HepG2 (cell line): ENCODE data around the gene CBX2. TPM values are rescaled to one million over a fixed set of nuclear protein-coding genes. Genes with fewer than 3 reads are reported as not detected.
A peak's percentile ranks its signal among the peaks of the same experiment; 100 is the strongest.

Experiments
- HIVEP1 ChIP-seq: sonication (generic); formaldehyde crosslinking; IDR thresholded peaks from 2 replicates; pipeline ENCODE4 v1.4.0; 2020; ENCODE audit warnings: mild to moderate bottlenecking, missing genetic modification reagents
- IRF2 ChIP-seq: IDR thresholded peaks from 2 replicates; pipeline ENCODE4 v1.6.1; 2018; ENCODE audit warnings: missing genetic modification reagents, missing compliant biosample characterization
- MBD4 ChIP-seq: IDR thresholded peaks from 2 replicates; pipeline ENCODE4 v1.6.1; 2012; ENCODE audit warnings: low read length, inconsistent platforms, borderline replicate concordance
- PHF20 ChIP-seq: sonication (generic); formaldehyde crosslinking; IDR thresholded peaks from 2 replicates; pipeline ENCODE4 v1.5.0; 2020; ENCODE audit warnings: mild to moderate bottlenecking, missing genetic modification reagents
- POLR2AphosphoS2 ChIP-seq: IDR thresholded peaks from 2 replicates; pipeline ENCODE4 v1.6.1; 2011; ENCODE audit warnings: low read depth, low read length, improper control_type of control experiment
- TBP ChIP-seq: sonication (generic); formaldehyde crosslinking; IDR thresholded peaks from 2 replicates; pipeline ENCODE4 v1.5.0; 2020; ENCODE audit warnings: missing genetic modification reagents
- TP53 ChIP-seq: sonication (generic); formaldehyde crosslinking; conservative IDR thresholded peaks from 2 replicates; pipeline ENCODE4 v1.4.0; 2020; ENCODE audit warnings: missing genetic modification reagents
- YEATS4 ChIP-seq: sonication (generic); formaldehyde crosslinking; IDR thresholded peaks from 2 replicates; pipeline ENCODE4 v1.4.0; 2020; ENCODE audit warnings: missing genetic modification reagents, borderline replicate concordance
- ZBTB4 ChIP-seq: sonication (generic); formaldehyde crosslinking; IDR thresholded peaks from 2 replicates; pipeline ENCODE4 v1.4.0; 2020; ENCODE audit warnings: missing genetic modification reagents, mild to moderate bottlenecking, borderline replicate concordance
- ZNF224 ChIP-seq: sonication (generic); formaldehyde crosslinking; IDR thresholded peaks from 2 replicates; pipeline ENCODE4 v1.5.0; 2020; ENCODE audit warnings: mild to moderate bottlenecking, missing genetic modification reagents
- ZNF317 ChIP-seq: sonication (generic); formaldehyde crosslinking; IDR thresholded peaks from 2 replicates; pipeline ENCODE4 v1.5.0; 2020; ENCODE audit warnings: mild to moderate bottlenecking, missing genetic modification reagents
- ZNF383 ChIP-seq: sonication (generic); formaldehyde crosslinking; IDR thresholded peaks from 2 replicates; pipeline ENCODE4 v1.4.0; 2020; ENCODE audit warnings: missing genetic modification reagents, mild to moderate bottlenecking, borderline replicate concordance
- ZNF567 ChIP-seq: sonication (generic); formaldehyde crosslinking; IDR thresholded peaks from 2 replicates; pipeline ENCODE4 v1.8.1; 2023; ENCODE audit warnings: mild to moderate bottlenecking, missing genetic modification reagents, borderline replicate concordance
- ZNF605 ChIP-seq: sonication (generic); formaldehyde crosslinking; IDR thresholded peaks from 2 replicates; pipeline ENCODE4 v1.8.0; 2022; ENCODE audit warnings: mild to moderate bottlenecking, missing genetic modification reagents
- ZNF775 ChIP-seq: sonication (generic); formaldehyde crosslinking; IDR thresholded peaks from 2 replicates; pipeline ENCODE4 v1.4.0; 2020; ENCODE audit warnings: missing genetic modification reagents, mild to moderate bottlenecking, moderate library complexity, borderline replicate concordance
- ZNF782 ChIP-seq: sonication (generic); formaldehyde crosslinking; IDR thresholded peaks from 2 replicates; pipeline ENCODE4 v1.4.0; 2020; ENCODE audit warnings: missing genetic modification reagents, mild to moderate bottlenecking, borderline replicate concordance
- ZSCAN21 ChIP-seq: sonication (generic); formaldehyde crosslinking; IDR thresholded peaks from 2 replicates; pipeline ENCODE4 v1.8.0; 2022; ENCODE audit warnings: mild to moderate bottlenecking, missing genetic modification reagents, moderate library complexity, borderline replicate concordance
- polyA plus RNA-seq, 8 experiments: library from polyadenylated mRNA; depleted of rRNA in 3 of 8; stranded (reverse) in 7 of 8; unstranded in 1 of 8; fragments of >200 nt; fragmentation: Illumina TruSeq in 4 of 8; extraction: Trizol in 4 of 8; gene quantifications; 2 replicates each; pipeline versions ENCODE4 v1.2.1 to v1.2.3, GENCODE V29; 2011 to 2016; ENCODE audit warnings: low read depth in 4 of 8, missing spikeins in 1 of 8, mixed read lengths in 1 of 8; ENCODE audit not compliant: insufficient read depth in 1 of 8
- total RNA-seq, 5 experiments: library from RNA; depleted of rRNA; stranded (reverse); fragments of >200 nt; fragmentation: Illumina TruSeq; extraction: Trizol; gene quantifications; 2 replicates each; pipeline ENCODE4 v1.2.3, GENCODE V29; 2016; ENCODE audit warnings: low read depth in 1 of 5
- TF ChIP-seq, protein P1 (sequence below): sonication (generic); formaldehyde crosslinking; IDR thresholded peaks from 2 replicates; pipeline ENCODE4 v1.8.0; 2022; ENCODE audit warnings: mild to moderate bottlenecking, missing genetic modification reagents, moderate library complexity
- TF ChIP-seq, protein P2 (sequence below), 2 experiments: sonication (generic) in 1 of 2; formaldehyde crosslinking in 1 of 2; IDR thresholded peaks; 2 replicates each; pipeline versions ENCODE4 v1.4.0 to v1.6.1; 2018 to 2020; ENCODE audit warnings: missing genetic modification reagents in 2 of 2, borderline replicate concordance in 1 of 2, low read depth in 1 of 2, mild to moderate bottlenecking in 1 of 2, missing biosample characterization in 1 of 2

Gene CBX2
- total and polyA plus RNA-seq, 2 of the 13 experiments (the other 11 are each of a cell fraction or from before 2014, with no cell fraction given), result 14.5 to 31.1 TPM

- TF ChIP-seq, protein P1, sequence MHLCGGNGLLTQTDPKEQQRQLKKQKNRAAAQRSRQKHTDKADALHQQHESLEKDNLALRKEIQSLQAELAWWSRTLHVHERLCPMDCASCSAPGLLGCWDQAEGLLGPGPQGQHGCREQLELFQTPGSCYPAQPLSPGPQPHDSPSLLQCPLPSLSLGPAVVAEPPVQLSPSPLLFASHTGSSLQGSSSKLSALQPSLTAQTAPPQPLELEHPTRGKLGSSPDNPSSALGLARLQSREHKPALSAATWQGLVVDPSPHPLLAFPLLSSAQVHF, result 0 out of 2 replicates have a peak, but pooled peaks have one; percentile 40
- TF ChIP-seq YEATS4, result peak; percentile 36; the same call in 1 of the 2 replicates
- no peak for TF ChIP-seq TBP (CRISPR knock-in tag)
- peak; percentile 100 for TF ChIP-seq IRF2 (CRISPR knock-in tag)
- TF ChIP-seq PHF20 (CRISPR knock-in tag), result no peak
- no peak for TF ChIP-seq ZNF224 (CRISPR knock-in tag)
- TF ChIP-seq ZNF317 (CRISPR knock-in tag), result no peak
- no peak for TF ChIP-seq ZNF775
- no peak for TF ChIP-seq ZNF605 (CRISPR knock-in tag)
- TF ChIP-seq POLR2AphosphoS2, result no peak
- TF ChIP-seq ZBTB4 (CRISPR knock-in tag), result peak; percentile 96
- TF ChIP-seq ZNF567 (CRISPR knock-in tag), result no peak
- TF ChIP-seq ZSCAN21 (CRISPR knock-in tag), result no peak
- TF ChIP-seq HIVEP1 (CRISPR knock-in tag), result no peak; the same call in 1 of the 2 replicates
- TF ChIP-seq MBD4, result no peak
- 0 out of 2 replicates have a peak, but pooled peaks have one; percentile 50 for TF ChIP-seq ZNF383 (CRISPR knock-in tag)
- TF ChIP-seq TP53 (CRISPR knock-in tag), result no peak
- TF ChIP-seq ZNF782 (CRISPR knock-in tag), result no peak
- TF ChIP-seq, protein P2, sequence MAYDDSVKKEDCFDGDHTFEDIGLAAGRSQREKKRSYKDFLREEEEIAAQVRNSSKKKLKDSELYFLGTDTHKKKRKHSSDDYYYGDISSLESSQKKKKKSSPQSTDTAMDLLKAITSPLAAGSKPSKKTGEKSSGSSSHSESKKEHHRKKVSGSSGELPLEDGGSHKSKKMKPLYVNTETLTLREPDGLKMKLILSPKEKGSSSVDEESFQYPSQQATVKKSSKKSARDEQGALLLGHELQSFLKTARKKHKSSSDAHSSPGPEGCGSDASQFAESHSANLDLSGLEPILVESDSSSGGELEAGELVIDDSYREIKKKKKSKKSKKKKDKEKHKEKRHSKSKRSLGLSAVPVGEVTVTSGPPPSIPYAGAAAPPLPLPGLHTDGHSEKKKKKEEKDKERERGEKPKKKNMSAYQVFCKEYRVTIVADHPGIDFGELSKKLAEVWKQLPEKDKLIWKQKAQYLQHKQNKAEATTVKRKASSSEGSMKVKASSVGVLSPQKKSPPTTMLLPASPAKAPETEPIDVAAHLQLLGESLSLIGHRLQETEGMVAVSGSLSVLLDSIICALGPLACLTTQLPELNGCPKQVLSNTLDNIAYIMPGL (CRISPR knock-in tag; IDR thresholded peaks at IDR 0.05; ENCODE audit: borderline replicate concordance in 1 of 2, low read depth in 1 of 2), result peak in 1 of 2 experiments; percentile 39; a peak in 1 of 4 replicates
These were observed 44.9 kb upstream of the CBX2 start (continued) for GRCh38 chr17:79732804-79733691.
